WTC11 (cell line): ENCODE data around the gene GPLD1. TPM values are rescaled to one million over a fixed set of nuclear protein-coding genes. Genes with fewer than 3 reads are reported as not detected.

Source experiments
- ATAC-seq: fragments of 200-7000 bp; cut with Tn5 transposase; 2 replicates; pipeline ENCODE4 v1.10.0; 2021; ENCODE audit warnings: mild to moderate bottlenecking, moderate library complexity
- CTCF ChIA-PET: fragments of 300-600 bp; sonication (Branson Sonifier 250); formaldehyde crosslinking; loops from one replicate; lab custom pipeline; 2021; ENCODE audit warnings: antibody characterized with exemption; lab: Charles Lee
- POLR2A ChIA-PET: fragments of 350-600 bp; sonication (Branson Sonifier 250); formaldehyde crosslinking; loops from one replicate; lab custom pipeline; 2021; ENCODE audit warnings: antibody characterized with exemption; lab: Charles Lee
- DNase-seq: peaks from one replicate; pipeline ENCODE4 v3.0.0; 2021; ENCODE audit warnings: low spot score
- H3K27ac Mint-ChIP-seq: 2 replicates; pipeline ENCODE4 v1.8.0; 2021; ENCODE audit warnings: mixed read lengths
- H3K27me3 Mint-ChIP-seq: 2 replicates; pipeline ENCODE4 v1.8.0; 2021; ENCODE audit warnings: low read depth, mild to moderate bottlenecking, moderate library complexity, mixed read lengths
- H3K36me3 Mint-ChIP-seq: 2 replicates; pipeline ENCODE4 v1.8.0; 2021; ENCODE audit warnings: mixed read lengths
- H3K4me1 Mint-ChIP-seq: 2 replicates; pipeline ENCODE4 v1.8.0; 2022; ENCODE audit warnings: mixed read lengths
- H3K4me3 Mint-ChIP-seq: 2 replicates; pipeline ENCODE4 v1.8.0; 2021; ENCODE audit warnings: mild to moderate bottlenecking, moderate library complexity, mixed read lengths
- H3K9me3 Mint-ChIP-seq: 2 replicates; pipeline ENCODE4 v1.8.0; 2021; ENCODE audit warnings: mixed read lengths
- AR ChIP-seq: fragments of 250-450 bp; sonication (Bioruptor Pico); IDR thresholded peaks from 2 replicates; pipeline ENCODE4 v1.9.0; 2021; ENCODE audit warnings: mild to moderate bottlenecking
- ARID4B ChIP-seq: sonication (generic); formaldehyde crosslinking; IDR thresholded peaks from 2 replicates; pipeline ENCODE4 v1.8.0; 2023; ENCODE audit warnings: missing genetic modification reagents, mild to moderate bottlenecking, borderline replicate concordance
- ATF1 ChIP-seq: sonication (generic); formaldehyde crosslinking; IDR thresholded peaks from 2 replicates; pipeline ENCODE4 v1.8.1; 2023; ENCODE audit warnings: mild to moderate bottlenecking, moderate library complexity, missing genetic modification reagents
- ATF3 ChIP-seq: sonication (generic); formaldehyde crosslinking; conservative IDR thresholded peaks from 2 replicates; pipeline ENCODE4 v1.8.1; 2022; ENCODE audit warnings: mild to moderate bottlenecking, missing genetic modification reagents
- ESRRA ChIP-seq: sonication (generic); formaldehyde crosslinking; IDR thresholded peaks from 2 replicates; pipeline ENCODE4 v1.8.1; 2022; ENCODE audit warnings: mild to moderate bottlenecking, missing genetic modification reagents, borderline replicate concordance
- FOXK1 ChIP-seq: sonication (generic); formaldehyde crosslinking; IDR thresholded peaks from 2 replicates; pipeline ENCODE4 v1.8.0; 2022; ENCODE audit warnings: mild to moderate bottlenecking, moderate library complexity, missing genetic modification reagents
- GABPB1 ChIP-seq: sonication (generic); formaldehyde crosslinking; IDR thresholded peaks from 2 replicates; pipeline ENCODE4 v1.8.1; 2023; ENCODE audit warnings: mild to moderate bottlenecking, missing genetic modification reagents
- GRHL2 ChIP-seq: fragments of 250-450 bp; sonication (Bioruptor Pico); IDR thresholded peaks from 2 replicates; pipeline ENCODE4 v1.8.0; 2022; ENCODE audit warnings: mild to moderate bottlenecking, moderate library complexity; ENCODE audit not compliant: insufficient replicate concordance, severe bottlenecking
- HMGA2 ChIP-seq: fragments of 250-450 bp; sonication (Bioruptor Pico); IDR thresholded peaks from 2 replicates; pipeline ENCODE4 v1.4.0; 2021; ENCODE audit warnings: mild to moderate bottlenecking, moderate library complexity
- IRF2 ChIP-seq: sonication (generic); formaldehyde crosslinking; IDR thresholded peaks from 2 replicates; pipeline ENCODE4 v1.8.0; 2022; ENCODE audit warnings: low read depth, missing genetic modification reagents, borderline replicate concordance
- NFE2L1 ChIP-seq: sonication (generic); formaldehyde crosslinking; IDR thresholded peaks from 2 replicates; pipeline ENCODE4 v1.8.1; 2023; ENCODE audit warnings: missing genetic modification reagents
- PRDM15 ChIP-seq: sonication (generic); formaldehyde crosslinking; IDR thresholded peaks from 2 replicates; pipeline ENCODE4 v1.8.0; 2022; ENCODE audit warnings: missing genetic modification reagents
- SMAD4 ChIP-seq: sonication (generic); formaldehyde crosslinking; IDR thresholded peaks from 2 replicates; pipeline ENCODE4 v1.8.0; 2022; ENCODE audit warnings: mild to moderate bottlenecking, missing genetic modification reagents
- TEAD1 ChIP-seq: sonication (generic); formaldehyde crosslinking; IDR thresholded peaks from 2 replicates; pipeline ENCODE4 v1.8.0; 2022; ENCODE audit warnings: mild to moderate bottlenecking, missing genetic modification reagents
- TP53 ChIP-seq: sonication (generic); formaldehyde crosslinking; IDR thresholded peaks from 2 replicates; pipeline ENCODE4 v1.8.1; 2023; ENCODE audit warnings: mild to moderate bottlenecking, missing genetic modification reagents
- ZNF121 ChIP-seq: sonication (generic); formaldehyde crosslinking; IDR thresholded peaks from 2 replicates; pipeline ENCODE4 v1.8.0; 2023; ENCODE audit warnings: missing genetic modification reagents
- ZNF317 ChIP-seq: sonication (generic); formaldehyde crosslinking; IDR thresholded peaks from 2 replicates; pipeline ENCODE4 v1.8.1; 2023; ENCODE audit warnings: low read depth, mild to moderate bottlenecking, moderate library complexity, missing genetic modification reagents, borderline replicate concordance
- total RNA-seq: library from RNA; stranded (reverse); gene quantifications from 3 replicates; pipeline ENCODE4 v1.2.3, GENCODE V29; 2021
- TF ChIP-seq, protein P1 (sequence below): sonication (generic); formaldehyde crosslinking; IDR thresholded peaks from 2 replicates; pipeline ENCODE4 v1.8.1; 2023; ENCODE audit warnings: mild to moderate bottlenecking, moderate library complexity, missing genetic modification reagents
- TF ChIP-seq, protein P2 (sequence below): sonication (generic); formaldehyde crosslinking; IDR thresholded peaks from 2 replicates; pipeline ENCODE4 v1.8.0; 2022; ENCODE audit warnings: mild to moderate bottlenecking, missing genetic modification reagents

The GPLD1 gene
- total RNA-seq, 1 experiment from 2014 or later, result 8.4 TPM

GRCh38 chr6:24535210-24535609 is 45.8 kb upstream of the GPLD1 start:
- no peak for TF ChIP-seq ZNF317 (CRISPR knock-in tag)
- TF ChIP-seq, protein P1, sequence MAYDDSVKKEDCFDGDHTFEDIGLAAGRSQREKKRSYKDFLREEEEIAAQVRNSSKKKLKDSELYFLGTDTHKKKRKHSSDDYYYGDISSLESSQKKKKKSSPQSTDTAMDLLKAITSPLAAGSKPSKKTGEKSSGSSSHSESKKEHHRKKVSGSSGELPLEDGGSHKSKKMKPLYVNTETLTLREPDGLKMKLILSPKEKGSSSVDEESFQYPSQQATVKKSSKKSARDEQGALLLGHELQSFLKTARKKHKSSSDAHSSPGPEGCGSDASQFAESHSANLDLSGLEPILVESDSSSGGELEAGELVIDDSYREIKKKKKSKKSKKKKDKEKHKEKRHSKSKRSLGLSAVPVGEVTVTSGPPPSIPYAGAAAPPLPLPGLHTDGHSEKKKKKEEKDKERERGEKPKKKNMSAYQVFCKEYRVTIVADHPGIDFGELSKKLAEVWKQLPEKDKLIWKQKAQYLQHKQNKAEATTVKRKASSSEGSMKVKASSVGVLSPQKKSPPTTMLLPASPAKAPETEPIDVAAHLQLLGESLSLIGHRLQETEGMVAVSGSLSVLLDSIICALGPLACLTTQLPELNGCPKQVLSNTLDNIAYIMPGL (CRISPR knock-in tag), result no peak
- TF ChIP-seq HMGA2 (CRISPR knock-in tag), result no peak
- no peak for TF ChIP-seq ATF3
- TF ChIP-seq FOXK1, result no peak
- no peak for TF ChIP-seq ESRRA
- TF ChIP-seq NFE2L1, result no peak
- no peak for TF ChIP-seq ARID4B (CRISPR knock-in tag)
- no peak for TF ChIP-seq GRHL2 (CRISPR knock-in tag)
- no peak for TF ChIP-seq ZNF121 (CRISPR knock-in tag)
- no peak for TF ChIP-seq GABPB1 (CRISPR knock-in tag)
- ATAC-seq (no peak), DNase-seq (no peak)
- Mint-ChIP-seq H3K9me3 (no peaks in the 10 kb centered on the region), H3K36me3 (no peaks in the 10 kb centered on the region), H3K27ac (no peak overlapping the region), H3K27me3 (no peaks in the 10 kb centered on the region), H3K4me1 (0 out of 2 replicates have a peak, but pooled peaks cover 6% of the 10 kb centered on the region), H3K4me3 (no peak overlapping the region)
- POLR2A ChIA-PET, result no interaction called here
- CTCF ChIA-PET, result interaction anchor here (1.6 to 2.7 kb wide), 2 partner anchors 14 to 46 kb away, joined by 6 to 11 read pairs; no protein-coding TSS in a partner anchor

GRCh38 chr6:24534329-24534728 is 45.0 kb upstream of the GPLD1 start:
- Mint-ChIP-seq H3K4me1 (0 out of 2 replicates have a peak, but pooled peaks cover 6% of the 10 kb centered on the region), H3K27me3 (no peaks in the 10 kb centered on the region), H3K36me3 (no peaks in the 10 kb centered on the region), H3K4me3 (no peak overlapping the region), H3K27ac (no peak overlapping the region), H3K9me3 (no peaks in the 10 kb centered on the region)
- no peak for TF ChIP-seq AR (CRISPR knock-in tag)
- ATAC-seq (no peak), DNase-seq (no peak)
- CTCF ChIA-PET, result no interaction called here
- POLR2A ChIA-PET, result no interaction called here

GRCh38 chr6:24529985-24530384 is 40.6 kb upstream of the GPLD1 start:
- no peaks in the 10 kb centered on the region for H3K36me3 Mint-ChIP-seq
- no peak for ATAC-seq
- POLR2A ChIA-PET, result no interaction called here
- no peak for DNase-seq
- H3K27me3 Mint-ChIP-seq, result no peaks in the 10 kb centered on the region
- no peaks in the 10 kb centered on the region for H3K4me1 Mint-ChIP-seq
- CTCF ChIA-PET, result interaction anchor here (0.7 to 2.4 kb wide), 2 partner anchors 9 to 28 kb away, joined by 6 to 14 read pairs; no protein-coding TSS in a partner anchor
- no peaks in the 10 kb centered on the region for H3K9me3 Mint-ChIP-seq
- H3K4me3 Mint-ChIP-seq, result no peak overlapping the region
- H3K27ac Mint-ChIP-seq, result no peak overlapping the region
- TF ChIP-seq PRDM15 (CRISPR knock-in tag), result no peak
- TF ChIP-seq TP53 (CRISPR knock-in tag), result no peak
- TF ChIP-seq, protein P2, sequence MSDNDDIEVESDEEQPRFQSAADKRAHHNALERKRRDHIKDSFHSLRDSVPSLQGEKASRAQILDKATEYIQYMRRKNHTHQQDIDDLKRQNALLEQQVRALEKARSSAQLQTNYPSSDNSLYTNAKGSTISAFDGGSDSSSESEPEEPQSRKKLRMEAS (CRISPR knock-in tag), result no peak
- no peak for TF ChIP-seq ATF1
- no peak for TF ChIP-seq TEAD1
- no peak for TF ChIP-seq SMAD4 (CRISPR knock-in tag)
- no peak for TF ChIP-seq IRF2 (CRISPR knock-in tag)
